Right renal pelvis (tissue), 4 donors: Measurements from ENCODE around the gene KIRREL2. TPM values are rescaled to one million over a fixed set of nuclear protein-coding genes. Genes with fewer than 3 reads are reported as not detected.
"Not testable (repeated sequence)": the region's sequence is repeated elsewhere in the genome, so short reads cannot be mapped to it uniquely, and the experiment has no call there.

Experiments used
- DNase-seq, 4 donors: peaks; one replicate each; pipeline ENCODE4 v3.0.0-alpha.2; 2013; ENCODE audit warnings: low read depth in 4 of 4, low spot score in 3 of 4, missing footprints in 1 of 4
- polyA plus RNA-seq, 4 donors: library from polyadenylated mRNA; unstranded; fragments of 120-200 nt; gene quantifications; one replicate each; pipeline ENCODE4 v1.2.1, GENCODE V29; 2013; ENCODE audit not compliant: insufficient read length in 4 of 4

The KIRREL2 gene
- polyA plus RNA-seq, result 10 to 100 TPM; 10.1 to 14.6 (median 11.2) TPM

DNA sequence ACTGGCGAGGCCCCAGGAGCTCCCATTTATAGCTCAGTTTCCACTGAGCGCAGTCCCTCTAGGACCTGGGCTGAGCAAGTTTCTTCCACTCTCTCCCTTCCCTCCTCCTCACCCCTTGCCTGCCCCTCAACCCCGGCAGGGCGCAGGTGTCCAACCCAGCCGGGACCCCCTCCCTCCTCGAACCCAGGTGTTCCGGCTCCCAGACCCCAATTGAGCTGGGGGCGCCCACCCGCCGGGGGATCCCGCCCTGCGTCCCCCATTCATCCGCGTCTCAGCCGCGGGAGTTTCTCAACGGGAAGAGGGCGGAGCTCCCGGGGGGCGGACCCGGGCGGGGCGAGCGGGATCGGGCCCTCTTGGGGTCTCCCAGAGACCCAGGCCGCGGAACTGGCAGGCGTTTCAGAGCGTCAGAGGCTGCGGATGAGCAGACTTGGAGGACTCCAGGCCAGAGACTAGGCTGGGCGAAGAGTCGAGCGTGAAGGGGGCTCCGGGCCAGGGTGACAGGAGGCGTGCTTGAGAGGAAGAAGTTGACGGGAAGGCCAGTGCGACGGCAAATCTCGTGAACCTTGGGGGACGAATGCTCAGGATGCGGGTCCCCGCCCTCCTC lies at the start of gene KIRREL2:
KIRREL2 (plus strand) TSS at position 366 of the 604 bp plus-strand sequence; CDS start at position 575, 209 bp downstream.
- no peak for DNase-seq

DNA sequence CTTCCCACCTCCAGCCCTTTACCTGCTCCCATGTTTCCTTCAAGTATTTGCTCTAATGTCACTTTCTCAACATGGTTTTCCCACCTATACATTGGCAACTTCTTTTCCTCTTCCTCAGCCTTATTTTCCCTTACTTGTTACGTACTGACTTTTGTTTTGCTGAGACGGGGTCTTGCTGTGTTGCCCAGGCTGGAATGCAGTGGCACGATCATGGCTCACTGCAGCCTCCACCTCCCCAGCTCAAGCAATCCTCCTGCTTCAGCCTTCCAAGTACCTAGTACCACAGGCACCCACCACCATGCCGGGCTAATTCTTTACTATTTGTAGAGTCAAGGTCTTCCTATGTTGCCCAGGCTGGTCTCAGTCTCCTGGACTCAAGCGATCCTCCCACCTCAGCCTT lies 49.1 kb upstream of the KIRREL2 start:
- DNase-seq, result no peak

DNA sequence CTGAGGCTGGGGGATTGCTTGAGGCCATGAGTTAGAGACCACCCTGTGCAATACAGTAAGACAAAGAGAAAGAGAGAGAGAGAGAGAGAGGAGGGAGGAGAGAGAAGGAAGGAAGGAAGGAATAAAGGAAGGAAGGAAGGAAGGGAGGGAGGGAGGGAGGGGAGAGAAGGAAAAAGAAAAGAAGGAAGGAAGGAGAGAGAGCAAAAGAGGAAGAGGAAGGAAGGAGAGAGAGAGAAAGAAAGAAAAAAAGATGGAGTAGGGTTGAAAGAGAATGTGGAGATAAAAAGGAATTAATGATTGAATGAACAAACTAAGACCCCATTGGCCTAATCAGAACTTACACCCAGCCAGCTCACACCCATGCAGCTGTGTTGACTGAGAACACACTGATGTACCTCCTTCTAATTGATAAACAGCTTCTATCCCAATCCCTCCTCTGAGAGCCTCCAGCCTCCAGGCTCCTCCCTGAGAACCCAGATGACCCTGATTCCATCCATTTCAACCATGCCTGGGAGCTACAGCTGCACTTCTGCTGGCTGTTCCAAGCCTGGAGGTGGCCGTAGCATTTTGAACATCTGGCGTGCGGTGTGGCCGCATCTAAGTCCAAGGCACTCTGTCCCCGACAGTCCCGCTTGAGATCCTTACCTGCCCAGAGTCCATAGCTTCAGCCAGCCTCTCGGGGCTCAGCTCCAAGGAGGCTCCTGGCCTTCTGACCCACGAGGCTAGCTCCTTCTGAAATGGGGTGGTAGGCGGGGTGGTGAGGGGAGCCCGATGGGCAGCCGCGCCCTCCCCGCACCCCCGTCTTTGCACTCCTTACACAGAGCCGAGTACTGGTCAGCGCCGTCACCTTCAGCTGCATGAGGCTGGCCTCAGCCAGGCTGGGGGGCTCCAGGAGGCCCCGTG lies 45.1 kb upstream of the KIRREL2 start:
- no peak for DNase-seq

DNA sequence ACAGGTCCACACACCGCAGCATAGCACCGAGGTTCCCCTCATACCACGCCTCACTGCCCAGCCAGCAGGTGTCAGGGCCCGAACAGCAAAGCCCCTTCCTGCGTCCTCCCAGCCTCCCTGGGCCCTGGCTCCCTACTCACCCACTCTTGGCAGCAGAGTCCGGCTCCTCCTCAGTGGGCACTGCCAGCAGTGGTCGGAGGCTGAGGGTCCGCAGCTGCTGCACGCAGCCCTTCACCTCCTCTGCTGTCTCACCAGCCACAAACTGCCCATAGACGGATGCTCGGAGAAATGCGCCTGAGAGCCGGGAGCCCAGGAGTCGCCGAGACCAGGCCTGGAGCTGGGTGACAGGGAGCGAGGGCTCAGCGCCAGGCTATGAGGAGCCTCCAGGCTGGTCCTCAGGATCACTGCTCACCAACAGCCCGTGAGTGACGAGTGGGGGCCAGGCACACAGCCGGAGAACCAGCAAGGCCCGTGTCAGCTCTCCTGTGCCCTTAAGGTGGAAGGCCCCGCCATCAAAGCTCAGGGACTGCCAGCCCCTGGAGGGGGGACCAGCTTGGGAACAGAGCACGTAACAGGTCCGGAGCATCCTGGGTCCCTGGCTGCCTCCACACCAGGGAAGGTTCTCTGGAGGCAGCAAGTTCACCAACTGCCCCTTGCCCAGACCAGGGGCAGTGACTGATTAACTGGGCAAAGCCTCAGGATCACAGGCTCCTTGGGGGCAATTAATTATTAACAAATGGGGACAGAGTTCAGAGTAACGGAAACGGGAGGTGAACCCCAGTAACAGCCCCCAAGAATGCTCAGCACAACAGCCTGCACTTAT lies 44.3 kb upstream of the KIRREL2 start, which contains the start of gene PRODH2:
PRODH2 (minus strand) TSS at position 626 of the 823 bp plus-strand sequence; CDS start at position 586, 40 bp downstream.
- DNase-seq, result peak in 1 of 4 donors; percentile 17

DNA sequence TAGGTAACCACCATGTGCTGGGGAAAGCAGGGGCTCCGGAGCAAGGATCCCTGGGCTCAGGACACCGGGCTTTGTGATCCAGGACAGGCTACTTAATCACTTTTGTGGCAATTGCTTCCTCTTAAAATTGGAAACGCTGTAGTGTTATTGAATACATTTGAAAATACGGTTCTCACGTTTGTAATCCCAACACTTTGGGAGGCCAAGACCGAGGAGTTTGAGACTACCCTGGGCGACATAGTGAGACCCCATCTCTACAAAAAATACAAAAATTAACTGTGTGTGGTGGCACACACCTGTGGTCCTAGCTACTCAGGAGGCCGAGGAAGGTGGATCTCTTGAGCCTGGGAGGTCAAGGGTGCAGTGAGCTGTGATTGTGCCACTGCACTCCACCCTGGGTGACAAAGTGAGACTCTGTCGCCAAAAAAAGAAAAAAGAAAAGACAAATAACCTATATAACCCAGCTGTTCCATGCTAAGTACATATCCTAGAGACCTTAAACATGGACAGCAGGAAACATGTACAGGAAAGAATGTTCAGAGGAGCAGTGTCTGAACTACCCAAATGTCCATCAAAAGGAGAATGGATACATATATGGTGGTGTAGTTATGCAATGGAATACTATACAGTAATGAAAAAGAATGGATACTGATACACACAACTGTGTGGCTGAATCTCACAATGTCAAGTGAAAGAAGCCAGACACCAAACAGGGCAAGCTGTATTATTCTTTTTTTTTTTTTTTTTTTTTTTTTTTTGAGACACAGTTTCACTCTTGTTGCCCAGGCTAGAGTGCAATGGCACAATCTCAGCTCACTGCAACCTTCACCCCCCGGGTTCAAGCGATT lies 43.4 kb upstream of the KIRREL2 start:
- no peak for DNase-seq

DNA sequence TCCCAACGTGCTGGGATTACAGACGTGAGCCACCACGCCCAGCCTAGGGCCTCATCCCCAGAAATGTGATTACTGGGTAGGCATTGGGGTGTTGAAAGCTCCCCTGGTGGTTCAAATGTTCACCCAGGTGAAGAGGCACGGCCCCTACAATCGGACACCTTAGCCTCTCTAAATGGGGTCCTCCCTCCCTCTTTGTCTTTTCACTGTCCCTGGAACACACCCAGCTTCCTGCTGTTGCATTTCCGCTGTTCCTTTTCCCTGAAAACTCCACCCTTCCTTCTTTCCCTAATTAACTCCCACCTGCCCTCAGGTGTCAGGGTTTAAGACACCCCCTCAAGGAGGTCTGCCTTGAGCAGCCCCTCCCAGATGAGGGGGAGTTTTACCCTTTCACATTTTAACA lies 40.4 kb upstream of the KIRREL2 start:
- DNase-seq, result no peak

DNA sequence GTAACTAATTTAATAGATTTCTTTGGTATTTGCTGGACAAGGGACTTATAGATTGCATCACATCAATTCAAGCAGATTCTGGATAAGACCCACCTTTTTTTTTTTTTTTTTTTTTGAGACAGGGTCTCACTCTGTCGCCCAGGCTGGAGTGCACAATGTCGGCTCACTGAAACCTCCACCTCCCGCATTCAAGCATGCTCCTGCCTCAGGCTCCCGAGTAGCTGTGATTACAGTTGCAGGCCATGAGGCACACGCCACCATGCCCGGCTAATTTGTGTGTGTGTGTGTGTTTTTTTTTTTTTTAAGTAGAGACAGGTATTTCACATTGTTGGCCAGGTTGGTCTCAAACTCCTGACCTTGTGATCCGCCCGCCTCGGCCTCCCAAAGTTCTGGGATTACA lies 39.9 kb upstream of the KIRREL2 start:
- no peak for DNase-seq

DNA sequence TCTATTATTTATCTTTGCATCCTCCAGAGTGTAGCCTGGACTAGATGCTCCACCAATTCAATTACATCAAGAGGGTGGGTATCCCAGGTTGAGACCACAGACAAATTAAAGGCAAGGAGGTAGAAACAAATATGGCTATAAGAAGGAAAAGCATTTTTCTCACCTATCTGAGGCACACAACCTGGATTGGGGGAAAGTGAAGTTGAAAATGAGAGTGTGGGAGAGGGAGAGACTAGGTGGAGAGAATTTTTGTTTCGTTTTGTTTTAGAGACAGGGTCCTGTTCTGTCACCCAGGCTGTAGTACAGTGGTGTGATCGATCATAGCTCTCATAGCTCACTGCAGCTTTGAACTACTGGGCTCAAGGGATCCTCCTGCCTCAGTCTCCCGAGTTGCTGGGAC lies 38.3 kb upstream of the KIRREL2 start:
- no peak for DNase-seq

DNA sequence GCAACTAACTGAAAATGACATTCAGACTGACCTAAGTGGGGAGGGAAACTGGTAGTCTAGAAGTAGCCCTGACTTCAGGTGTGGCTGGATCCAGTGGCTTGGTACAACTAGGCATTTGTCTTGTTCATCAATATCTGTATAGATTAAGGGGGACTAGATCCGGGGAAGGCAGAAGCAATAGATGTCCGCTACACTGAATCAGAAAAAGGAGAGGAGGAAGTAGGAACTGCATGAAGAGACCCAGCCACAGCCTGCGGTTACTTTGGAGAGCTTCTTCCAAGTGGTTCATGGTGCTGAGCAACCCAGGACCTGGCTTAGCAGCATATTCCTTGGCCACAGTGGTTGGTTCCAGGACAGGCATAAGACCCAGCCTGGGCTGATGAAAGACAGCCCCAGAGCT lies 34.1 kb upstream of the KIRREL2 start:
- no peak for DNase-seq

DNA sequence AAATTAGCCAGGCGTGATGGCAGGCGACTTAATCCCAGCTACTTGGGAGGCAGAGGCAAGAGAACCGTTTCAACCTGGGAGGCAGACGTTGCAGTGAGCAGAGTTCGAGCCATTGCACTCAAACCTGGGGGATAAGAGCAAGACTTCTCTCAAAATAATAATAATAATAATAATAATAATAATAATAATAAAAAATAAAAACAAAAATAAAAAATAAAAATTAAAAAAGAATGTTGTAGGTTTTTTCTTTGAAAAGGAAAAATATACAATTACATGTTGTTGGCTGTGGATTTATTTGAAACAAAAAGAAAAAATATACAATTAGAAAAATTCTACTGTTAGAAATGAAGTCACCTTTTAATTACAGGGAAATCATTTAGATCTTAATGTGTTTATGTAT lies 32.6 kb upstream of the KIRREL2 start:
- DNase-seq, result no peak

DNA sequence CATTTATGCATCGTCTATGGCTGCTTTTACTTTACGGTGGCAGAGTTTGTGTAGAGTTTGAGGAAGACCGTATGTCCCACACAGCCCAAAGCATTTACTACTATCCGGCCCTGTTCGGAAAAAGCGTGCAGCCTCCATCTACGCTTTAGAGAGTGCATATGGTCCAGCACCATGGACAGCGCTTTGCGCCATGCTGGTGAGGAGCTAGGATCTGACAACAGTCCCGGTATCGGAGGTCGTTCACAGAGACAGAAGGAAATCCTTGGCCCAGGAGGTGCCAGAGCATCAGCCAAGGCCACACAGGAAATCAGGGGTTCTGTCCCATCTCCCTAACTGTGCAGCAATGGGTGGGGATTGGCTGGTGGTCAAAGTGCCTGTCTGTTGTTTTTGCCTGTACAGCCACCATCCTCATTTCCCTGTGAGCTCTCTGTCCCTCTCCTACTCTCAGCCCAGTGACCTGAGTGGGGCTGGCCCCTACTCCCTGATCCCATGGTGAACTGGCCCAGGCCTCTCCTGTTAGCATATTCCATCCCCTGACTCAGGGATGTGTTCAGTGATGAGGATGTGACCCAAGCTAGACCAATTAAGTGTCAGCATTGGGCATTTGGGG lies 27.9 kb upstream of the KIRREL2 start:
- DNase-seq, result peak; percentile 71 to 80 (median 74)

DNA sequence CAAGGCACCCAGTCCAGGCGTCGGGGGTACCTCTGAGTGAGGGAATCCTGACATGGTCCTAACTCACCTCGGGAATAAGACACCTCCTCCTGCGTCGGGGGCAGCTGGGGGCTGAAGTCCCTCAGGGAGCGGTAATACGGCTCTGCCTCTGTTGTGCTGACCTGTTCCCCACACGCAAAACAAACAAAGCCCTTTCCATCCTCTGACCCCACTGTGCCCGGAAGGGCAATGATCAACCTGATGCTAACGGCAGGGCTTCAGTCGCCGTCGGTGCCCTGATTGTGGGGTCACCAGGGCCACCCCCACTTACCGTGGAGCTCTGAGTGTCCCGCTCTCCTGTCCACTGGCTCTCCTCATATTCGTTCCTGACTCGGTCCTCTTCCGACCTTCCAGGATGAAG lies 25.7 kb upstream of the KIRREL2 start:
- DNase-seq, result no peak

DNA sequence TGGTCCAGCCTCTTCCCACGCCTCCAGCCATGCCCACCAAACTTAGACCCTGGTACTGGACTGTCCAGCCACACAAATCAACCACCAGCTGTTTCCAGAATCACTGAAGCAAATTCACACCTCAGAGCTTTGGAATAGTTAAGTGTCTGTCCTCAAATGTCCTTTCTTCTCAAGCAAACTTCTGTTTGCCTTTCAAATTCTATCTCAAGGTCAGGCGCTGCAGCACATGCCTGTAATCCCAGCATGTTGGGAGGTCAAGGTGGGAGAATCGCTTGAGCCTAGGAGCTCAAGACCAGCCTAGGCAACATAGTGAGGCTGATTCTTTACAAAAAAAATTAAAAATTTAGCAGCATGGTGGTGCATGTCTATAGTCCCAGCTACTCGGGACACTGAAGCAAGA lies 24.7 kb upstream of the KIRREL2 start:
- DNase-seq, result no peak

DNA sequence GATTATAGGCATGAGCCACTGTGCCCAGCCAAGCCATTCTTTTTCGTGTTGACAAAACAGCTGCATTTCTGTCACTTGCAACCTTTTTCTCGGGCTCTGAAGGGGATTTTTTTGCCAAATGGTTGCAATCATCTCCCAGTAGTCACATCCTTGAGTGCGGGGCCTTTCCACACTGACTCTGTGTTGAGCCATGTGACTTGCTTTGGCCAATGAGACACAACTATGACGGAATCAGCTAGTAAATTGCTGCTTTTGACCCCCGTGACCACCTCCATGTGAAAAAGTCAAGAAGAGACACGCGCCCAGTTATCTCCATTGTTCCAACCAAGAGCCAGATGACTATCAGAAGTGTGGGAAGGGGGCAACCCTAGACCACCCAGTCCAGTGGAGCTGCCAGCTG lies 22.7 kb upstream of the KIRREL2 start:
- no peak for DNase-seq

DNA sequence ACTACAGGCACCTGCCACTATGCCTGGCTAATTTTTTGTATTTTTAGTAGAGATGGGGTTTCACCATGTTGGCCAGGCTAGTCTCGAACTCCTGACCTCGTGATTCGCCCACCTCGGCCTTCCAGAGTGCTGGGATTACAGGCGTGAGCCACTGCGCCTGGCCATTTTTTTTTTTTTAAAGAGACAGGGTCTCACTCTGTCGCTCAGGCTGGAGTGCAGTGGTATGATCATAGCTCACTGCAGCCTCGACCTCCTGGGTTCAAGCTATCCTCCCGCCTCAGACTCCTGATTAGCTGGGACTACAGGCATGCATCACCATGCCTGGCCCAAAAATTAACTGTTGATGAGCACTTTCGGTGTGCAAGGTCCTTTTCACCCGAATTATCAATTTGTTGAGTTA lies 20.6 kb upstream of the KIRREL2 start:
- DNase-seq, result not testable (repeated sequence)

DNA sequence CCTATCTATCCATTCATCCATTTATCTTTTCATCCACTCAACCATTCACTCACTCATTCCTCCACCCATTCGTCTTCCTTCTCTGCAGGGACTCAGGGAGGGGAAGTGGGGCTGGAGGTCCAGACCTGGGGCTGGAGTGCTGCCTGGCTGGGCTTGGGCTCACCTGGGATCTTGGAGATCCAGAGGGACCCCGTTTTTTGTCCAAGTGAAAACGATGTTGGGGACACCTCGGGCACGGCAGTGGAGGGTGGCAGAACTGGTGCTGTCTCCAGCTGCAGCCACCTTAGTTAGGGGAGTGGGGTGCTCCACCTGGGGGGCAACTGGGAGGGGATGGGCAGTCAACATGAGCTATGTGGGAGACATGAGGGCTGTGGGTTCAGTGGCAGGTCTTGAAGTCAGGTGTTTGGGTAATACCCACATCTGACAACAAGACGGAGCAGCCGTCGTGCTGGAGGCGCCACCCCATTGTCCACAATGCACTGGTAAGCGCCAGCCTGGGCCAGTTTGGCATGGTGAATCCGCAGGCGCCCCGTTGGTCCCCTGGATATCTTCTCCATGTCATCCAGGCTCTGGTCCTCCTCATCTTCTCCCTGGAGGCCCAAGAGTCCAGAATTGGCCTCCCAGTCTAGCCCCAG lies 14.6 kb upstream of the KIRREL2 start:
- no peak for DNase-seq

DNA sequence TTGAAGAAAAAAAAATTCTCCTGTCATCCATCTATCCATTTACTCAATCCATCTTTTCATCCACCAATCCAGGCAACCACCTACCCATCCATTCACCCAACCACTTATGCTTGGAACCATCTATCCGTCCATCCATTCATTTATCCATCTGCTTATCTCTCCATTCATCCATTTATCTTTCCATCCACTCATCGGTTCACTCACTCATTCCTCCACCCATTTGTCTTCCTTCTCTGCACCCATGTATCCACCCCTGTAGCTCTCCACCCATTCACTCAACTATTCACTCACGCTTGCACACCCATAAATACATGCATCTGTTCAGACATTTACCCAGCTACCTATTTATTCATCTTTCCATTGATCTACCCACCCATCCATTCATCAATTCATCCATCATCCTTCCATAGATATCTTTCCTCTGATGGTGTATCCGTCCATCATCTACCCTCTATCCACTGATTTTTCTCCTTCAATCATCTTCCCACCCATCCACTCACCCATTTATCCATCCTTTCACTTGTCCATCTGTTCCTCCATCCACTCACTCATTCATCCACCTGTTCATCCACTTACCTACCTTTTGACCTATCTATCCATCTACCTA lies 13.9 kb upstream of the KIRREL2 start:
- no peak for DNase-seq

DNA sequence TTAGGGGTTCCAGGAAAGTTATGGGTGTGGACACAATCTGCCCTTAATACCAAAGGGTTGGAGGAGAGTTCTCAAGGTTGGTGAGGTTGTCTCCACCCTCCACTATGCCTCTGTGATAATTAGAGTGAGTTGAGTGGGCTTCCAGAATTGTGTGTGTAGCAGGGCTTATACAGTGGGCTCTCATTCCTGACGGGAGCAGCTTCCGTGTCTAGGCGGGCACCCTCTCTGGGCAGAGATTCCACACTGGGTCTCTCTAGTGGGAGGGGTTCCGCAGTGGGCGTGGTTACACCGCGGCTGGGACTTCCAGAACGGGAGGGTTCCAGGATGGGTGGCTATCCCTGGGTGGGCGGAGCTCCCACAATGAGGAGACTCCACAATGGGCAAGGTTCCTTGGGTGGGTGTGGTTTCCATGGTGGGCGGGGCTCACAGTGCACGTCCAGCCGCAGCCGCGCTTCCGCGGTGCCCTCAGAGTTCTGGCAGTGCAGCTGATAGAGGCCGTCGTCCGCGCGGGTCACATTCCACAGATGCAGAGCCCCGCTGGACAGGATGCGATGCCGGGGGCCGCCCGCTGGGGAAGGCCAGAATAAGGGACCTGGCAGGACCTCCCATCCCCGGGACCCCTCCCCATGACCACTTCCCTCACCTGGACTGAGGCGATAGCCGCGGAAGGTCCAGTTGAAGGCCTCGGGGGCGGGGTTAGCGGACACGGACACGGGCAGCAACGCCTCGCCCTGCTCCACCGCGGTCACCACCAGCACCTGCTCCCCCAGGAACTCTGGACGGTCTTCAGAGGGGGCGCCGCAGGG lies 12.8 kb upstream of the KIRREL2 start:
- DNase-seq, result no peak
